ENCODE results near the gene TEX11.
A peak's percentile ranks its signal among the peaks of the same experiment; 100 is the strongest.
"Not testable (repeated sequence)": the region's sequence is repeated elsewhere in the genome, so short reads cannot be mapped to it uniquely, and the experiment has no call there.

The TEX11 gene

GRCh38 chrX:70908541-70908940 lies at the start of gene TEX11:
TEX11 (minus strand) TSS chrX:70908711; CDS start chrX:70907789, 922 bp downstream.
- no peak for DNase-seq (ENCODE audit: low spot score)

- DNase-seq (ENCODE audit: low spot score) = no peak
Observed at GRCh38 chrX:70954871-70955270, 46.4 kb upstream of the TEX11 start.

DNA sequence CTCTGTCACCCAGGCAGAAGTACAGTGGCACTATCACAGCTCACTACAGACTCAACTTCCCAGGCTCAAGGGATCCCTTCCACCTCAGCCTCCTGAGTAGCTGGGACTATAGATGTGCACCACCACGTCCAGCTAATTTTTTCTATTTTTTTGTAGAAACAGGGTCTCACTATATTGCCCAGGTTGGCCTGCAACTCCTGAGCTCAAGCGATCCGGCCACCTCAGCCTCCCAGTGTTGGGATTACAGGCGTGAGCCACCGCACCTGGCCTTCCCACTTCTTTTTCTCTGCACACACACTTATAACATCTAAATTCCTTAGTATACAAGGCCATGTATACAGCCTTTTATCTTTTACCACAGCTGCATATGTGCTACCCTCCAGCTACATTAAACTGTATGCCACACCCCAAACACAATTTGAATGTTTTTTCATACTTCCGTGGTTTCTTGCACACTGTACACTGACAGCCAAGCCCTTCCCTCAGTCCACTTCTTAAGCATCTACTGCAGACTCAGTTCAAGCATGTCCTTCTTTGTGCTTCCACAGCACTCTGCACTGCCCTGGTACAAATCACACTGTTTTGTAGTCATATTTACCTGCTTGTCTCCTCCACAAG lies 15.9 kb upstream of the TEX11 start:
- DNase-seq (ENCODE audit: low spot score) = no peak

- DNase-seq (ENCODE audit: low spot score) = no peak
Observed at GRCh38 chrX:70922774-70923473, 14.4 kb upstream of the TEX11 start.

DNA sequence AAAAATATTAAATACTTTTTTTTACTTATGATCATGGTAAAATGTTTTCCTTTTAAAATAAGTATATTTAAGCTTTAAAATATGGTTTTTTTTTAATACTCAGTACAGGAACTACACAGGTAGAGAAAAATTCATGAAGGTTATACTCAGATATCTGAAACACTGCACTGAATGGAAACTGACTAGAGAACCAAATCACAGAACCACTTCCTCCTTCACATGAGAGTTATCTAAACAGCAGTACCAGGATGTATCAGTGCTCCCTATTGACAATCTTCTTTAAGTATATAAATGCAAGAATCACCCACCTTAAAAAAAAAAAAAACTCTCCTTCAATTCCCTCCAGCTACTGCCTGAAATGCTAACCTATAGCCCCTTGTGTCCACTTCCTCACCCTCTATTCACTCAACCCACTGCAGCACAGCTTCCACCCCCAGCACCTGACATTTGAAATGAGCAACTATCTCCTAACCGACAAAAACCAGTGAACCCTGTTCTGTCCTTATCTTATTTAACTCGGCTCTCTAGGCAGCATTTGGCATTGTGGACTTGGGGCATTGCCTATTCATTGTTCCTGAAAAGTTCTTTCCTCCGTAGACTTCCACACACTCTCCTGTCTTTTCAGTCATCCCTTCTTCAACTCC lies 13.3 kb upstream of the TEX11 start:
- no peak for DNase-seq (ENCODE audit: low spot score)

- no peak for DNase-seq (ENCODE audit: low spot score)
Observed at GRCh38 chrX:70916754-70917153, 8.2 kb upstream of the TEX11 start.

DNA sequence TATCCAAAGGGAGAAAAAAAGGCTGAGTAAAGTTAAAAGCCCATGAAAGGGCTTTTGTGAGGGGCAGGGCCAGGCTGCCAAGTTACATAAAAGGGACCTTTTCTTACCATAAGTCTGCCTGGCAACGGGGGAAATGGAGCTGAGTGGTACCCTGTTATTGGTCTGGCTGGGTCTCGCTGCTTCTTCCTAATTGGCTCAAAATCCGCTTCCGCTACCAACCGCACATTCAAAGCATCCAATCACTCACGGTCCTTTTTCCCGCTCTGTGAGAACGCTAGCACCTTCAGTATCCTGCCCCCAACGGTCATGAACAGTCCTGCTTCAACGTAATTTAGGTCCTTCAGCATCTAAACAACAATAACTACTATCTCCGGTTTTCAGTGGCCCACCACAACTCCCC lies 611 bp downstream of the TEX11 start:
- DNase-seq (ENCODE audit: low spot score) = no peak

DNA sequence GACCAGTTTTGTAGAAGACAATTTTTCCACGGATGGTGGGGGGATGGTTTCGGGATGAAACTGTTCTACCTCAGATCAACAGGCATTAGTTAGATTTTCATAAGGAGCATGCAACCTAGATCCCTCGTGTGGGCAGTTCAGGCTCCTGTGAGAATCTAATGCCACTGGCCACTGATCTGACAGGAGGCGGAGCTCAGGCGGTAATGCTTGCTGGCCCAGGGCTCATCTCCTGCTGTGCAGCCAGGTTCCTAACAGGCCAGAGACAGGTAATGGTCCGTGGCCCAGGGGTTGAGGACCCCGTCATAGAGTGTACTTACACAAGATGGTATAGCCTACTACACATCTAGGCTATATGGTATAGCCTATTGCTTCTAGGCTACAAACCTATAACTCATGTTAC lies 7.0 kb downstream of the TEX11 start:
- no peak for DNase-seq (ENCODE audit: low spot score)

GRCh38 chrX:70890441-70890840 lies 18.1 kb downstream of the TEX11 start:
- not testable (repeated sequence) for DNase-seq (ENCODE audit: low spot score)

GRCh38 chrX:70878902-70879301 lies 29.6 kb downstream of the TEX11 start:
- no peak for DNase-seq (ENCODE audit: low spot score)

GRCh38 chrX:70852294-70852693 lies 56.2 kb downstream of the TEX11 start:
- no peak for DNase-seq (ENCODE audit: low spot score)

- DNase-seq (ENCODE audit: low spot score) = not testable (repeated sequence)
Observed at GRCh38 chrX:70844081-70844480, 64.4 kb downstream of the TEX11 start.

GRCh38 chrX:70843620-70844019 lies 64.9 kb downstream of the TEX11 start:
- DNase-seq (ENCODE audit: low spot score) = not testable (repeated sequence)

- no peak for DNase-seq (ENCODE audit: low spot score)
Observed at GRCh38 chrX:70834589-70834988, 73.9 kb downstream of the TEX11 start.

GRCh38 chrX:70826715-70827114 lies 81.8 kb downstream of the TEX11 start:
- DNase-seq (ENCODE audit: low spot score) = no peak

GRCh38 chrX:70825366-70825765 lies 83.1 kb downstream of the TEX11 start:
- no peak for DNase-seq (ENCODE audit: low spot score)

DNA sequence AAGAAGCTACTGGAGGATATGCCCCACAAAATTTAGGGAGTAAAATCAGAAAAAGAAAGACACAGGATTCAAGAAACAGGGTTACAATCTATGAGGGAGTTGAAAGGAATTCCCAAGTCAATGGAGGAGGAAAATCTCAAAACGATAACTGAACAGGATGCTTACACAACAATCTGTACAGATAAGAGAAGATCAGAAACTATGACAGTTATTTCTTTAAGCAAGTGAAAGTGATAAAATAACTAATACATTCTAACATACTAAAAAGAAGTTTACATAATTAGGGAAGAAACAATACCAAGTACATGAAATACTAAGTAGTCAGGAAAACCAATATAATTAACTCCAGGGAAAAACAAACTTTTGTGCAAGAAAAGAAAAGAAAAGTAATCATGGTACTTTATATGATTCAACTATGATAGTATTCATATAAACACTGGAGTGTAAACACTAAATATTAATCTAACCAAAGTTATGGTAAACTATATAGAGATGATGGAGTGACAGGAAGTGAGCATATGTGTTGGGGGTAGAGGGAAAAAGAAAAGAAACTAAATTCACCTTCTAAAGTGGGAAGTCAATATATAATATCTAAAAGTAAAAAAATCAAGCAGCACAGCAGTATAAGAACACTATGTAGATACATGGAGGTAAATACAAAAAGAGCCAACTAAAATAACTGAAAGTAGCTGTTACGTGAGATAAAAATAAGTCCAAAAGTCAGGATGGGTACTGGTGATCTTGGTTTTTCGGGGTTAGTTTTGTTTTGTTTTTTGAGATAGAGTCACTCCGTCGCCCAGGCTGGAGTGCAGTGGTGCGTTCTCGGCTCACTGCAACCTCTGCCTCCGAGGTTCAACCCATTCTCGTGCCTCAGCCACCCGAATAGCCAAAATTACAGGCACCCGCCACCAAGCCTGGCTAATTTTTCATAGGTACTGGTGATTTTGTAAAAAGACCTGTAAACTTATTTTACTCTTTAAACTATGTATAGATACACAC lies 99.3 kb downstream of the TEX11 start:
- no peak for DNase-seq (ENCODE audit: low spot score)

GRCh38 chrX:70806081-70806480 lies 102.4 kb downstream of the TEX11 start:
- no peak for DNase-seq (ENCODE audit: low spot score)

- not testable (repeated sequence) for DNase-seq (ENCODE audit: low spot score)
Observed at GRCh38 chrX:70796742-70797141, 111.8 kb downstream of the TEX11 start.

- DNase-seq (ENCODE audit: low spot score) = no peak
Observed at GRCh38 chrX:70774223-70774622, 134.3 kb downstream of the TEX11 start.

- DNase-seq (ENCODE audit: low spot score) = peak; percentile 8
Observed at GRCh38 chrX:70769659-70770227, 138.8 kb downstream of the TEX11 start.

- DNase-seq (ENCODE audit: low spot score) = no peak
Observed at GRCh38 chrX:70762285-70762684, 146.2 kb downstream of the TEX11 start.
